ENCODE results near the gene CDH23.

The CDH23 gene

DNA sequence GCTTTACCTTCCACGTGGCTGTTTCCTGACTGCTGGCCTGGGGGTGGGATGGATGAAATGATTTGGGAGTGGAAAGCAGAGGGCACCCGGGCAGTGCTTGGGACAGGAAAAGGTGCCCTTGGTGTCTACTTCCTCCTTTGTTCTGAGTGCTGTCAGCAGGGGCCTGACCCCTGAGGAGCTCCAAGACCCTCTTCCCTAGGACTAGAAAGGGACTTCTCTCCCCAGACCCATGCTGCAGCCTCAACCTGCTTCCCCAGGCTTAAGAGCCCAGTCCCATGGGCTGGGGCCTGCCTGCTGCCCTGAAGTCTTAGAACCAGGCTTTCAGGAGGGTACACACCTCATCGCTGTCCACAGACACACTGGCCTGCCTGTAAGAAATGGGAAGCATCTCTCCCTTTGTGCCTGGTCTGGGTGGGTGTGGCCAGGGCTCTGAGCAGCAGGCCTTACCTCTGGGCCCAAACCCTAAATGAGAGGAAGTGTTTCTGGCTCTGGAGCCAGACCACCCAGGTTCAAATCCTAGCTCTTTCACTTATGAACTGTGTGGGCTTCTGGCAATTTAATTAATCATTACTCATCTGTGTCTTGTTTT, 12.9 kb downstream of the CDH23 start:
- H3K9me2 ChIP-seq (replicated peaks; ENCODE audit: low read depth, low read length), result no peaks in the 10 kb centered on the region
- H3K9me3 ChIP-seq (ENCODE audit: insufficient read depth, low read depth, low read length), result peaks cover 12% of the 10 kb centered on the region
- H3K27me3 ChIP-seq (ENCODE audit: insufficient read depth, low read length, poor library complexity, severe bottlenecking), result no peaks in the 10 kb centered on the region
- H3K4me2 ChIP-seq (ENCODE audit: low read depth, low read length, poor library complexity, severe bottlenecking), result no peak overlapping the region
- H3K79me2 ChIP-seq (ENCODE audit: insufficient read depth, low read length), result no peaks in the 10 kb centered on the region
- H2AFZ ChIP-seq (ENCODE audit: low read length), result no peak overlapping the region
- no peaks in the 10 kb centered on the region for H3K4me1 ChIP-seq (ENCODE audit: insufficient read depth, low read length, poor library complexity, severe bottlenecking)
- TF ChIP-seq EZH2phosphoT487 (IDR thresholded peaks at IDR 0.05; ENCODE audit: borderline replicate concordance), result no peak
- no peak for TF ChIP-seq CTCF (conservative IDR thresholded peaks at IDR 0.05; ENCODE audit: low read length)
- H4K20me1 ChIP-seq (ENCODE audit: insufficient read depth, low read length, poor library complexity, severe bottlenecking), result no peaks in the 10 kb centered on the region
- no peaks in the 10 kb centered on the region for H3K36me3 ChIP-seq (ENCODE audit: insufficient read depth, low read length)
- no peak overlapping the region for H3K9ac ChIP-seq (ENCODE audit: low read depth, low read length, poor library complexity, severe bottlenecking)
- no peaks in the 10 kb centered on the region for H3F3A ChIP-seq (ENCODE audit: low read depth)
- no peak overlapping the region for H3K4me3 ChIP-seq (ENCODE audit: low read length, poor library complexity, severe bottlenecking)

DNA sequence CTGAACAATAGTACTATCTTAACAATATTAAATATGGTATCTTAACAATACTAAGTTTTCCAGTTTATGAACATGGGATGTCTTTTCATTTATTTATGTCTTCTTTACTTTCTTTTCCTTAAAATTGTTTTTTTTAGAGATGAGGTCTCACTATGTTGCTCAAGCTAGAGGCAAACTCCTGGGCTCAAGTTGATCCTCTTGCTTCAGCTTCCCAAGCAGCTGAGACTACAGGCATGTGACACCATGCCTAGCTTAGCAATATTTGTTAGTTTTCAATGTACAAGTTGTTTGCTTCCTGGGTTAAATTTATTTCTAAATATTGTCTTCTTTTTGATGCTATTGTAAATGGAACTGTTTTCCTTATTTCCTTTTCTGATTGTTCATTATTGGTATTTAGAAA, 16.9 kb downstream of the CDH23 start:
- Histone ChIP-seq H3K4me1 (ENCODE audit: insufficient read depth, low read length, poor library complexity, severe bottlenecking) (no peaks in the 10 kb centered on the region), H3K9ac (ENCODE audit: low read depth, low read length, poor library complexity, severe bottlenecking) (no peak overlapping the region), H3K27me3 (ENCODE audit: insufficient read depth, low read length, poor library complexity, severe bottlenecking) (no peaks in the 10 kb centered on the region), H3K4me3 (ENCODE audit: low read length, poor library complexity, severe bottlenecking) (no peak overlapping the region), H2AFZ (ENCODE audit: low read length) (no peak overlapping the region), H3K79me2 (ENCODE audit: insufficient read depth, low read length) (no peaks in the 10 kb centered on the region), H3K4me2 (ENCODE audit: low read depth, low read length, poor library complexity, severe bottlenecking) (no peak overlapping the region), H3F3A (ENCODE audit: low read depth) (no peaks in the 10 kb centered on the region), H3K36me3 (ENCODE audit: insufficient read depth, low read length) (no peaks in the 10 kb centered on the region), H3K9me3 (ENCODE audit: insufficient read depth, low read depth, low read length) (peaks cover 12% of the 10 kb centered on the region), H3K9me2 (replicated peaks; ENCODE audit: low read depth, low read length) (no peaks in the 10 kb centered on the region), H4K20me1 (ENCODE audit: insufficient read depth, low read length, poor library complexity, severe bottlenecking) (no peaks in the 10 kb centered on the region)
- TF ChIP-seq EZH2phosphoT487 (IDR thresholded peaks at IDR 0.05; ENCODE audit: borderline replicate concordance) (no peak), CTCF (conservative IDR thresholded peaks at IDR 0.05; ENCODE audit: low read length) (no peak)

DNA sequence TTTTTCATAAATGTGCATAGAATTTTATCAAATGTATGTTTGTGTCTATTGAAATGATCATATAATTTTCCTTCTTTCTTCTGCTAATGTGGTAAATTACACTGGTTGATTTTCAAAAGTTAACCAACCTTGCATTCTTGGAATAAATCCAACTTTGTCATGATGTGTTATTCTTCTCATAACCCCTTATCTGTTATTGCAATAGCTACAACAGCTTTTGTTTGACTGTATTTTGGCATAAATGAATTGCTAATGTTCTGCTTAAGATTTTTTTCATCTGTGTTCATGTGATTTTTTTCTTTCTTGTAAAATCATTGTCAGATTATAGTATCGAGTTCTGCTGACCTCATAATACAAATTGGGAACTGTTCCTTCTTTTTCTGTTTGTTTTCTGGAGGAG, 17.6 kb downstream of the CDH23 start:
- Histone ChIP-seq H4K20me1 (ENCODE audit: insufficient read depth, low read length, poor library complexity, severe bottlenecking) (no peaks in the 10 kb centered on the region), H3K79me2 (ENCODE audit: insufficient read depth, low read length) (no peaks in the 10 kb centered on the region), H3K9me3 (ENCODE audit: insufficient read depth, low read depth, low read length) (peaks cover 12% of the 10 kb centered on the region), H3K36me3 (ENCODE audit: insufficient read depth, low read length) (no peaks in the 10 kb centered on the region), H3F3A (ENCODE audit: low read depth) (no peaks in the 10 kb centered on the region), H3K4me2 (ENCODE audit: low read depth, low read length, poor library complexity, severe bottlenecking) (no peak overlapping the region), H3K4me3 (ENCODE audit: low read length, poor library complexity, severe bottlenecking) (no peak overlapping the region), H3K9ac (ENCODE audit: low read depth, low read length, poor library complexity, severe bottlenecking) (no peak overlapping the region), H2AFZ (ENCODE audit: low read length) (no peak overlapping the region), H3K27me3 (ENCODE audit: insufficient read depth, low read length, poor library complexity, severe bottlenecking) (no peaks in the 10 kb centered on the region), H3K9me2 (replicated peaks; ENCODE audit: low read depth, low read length) (no peaks in the 10 kb centered on the region), H3K4me1 (ENCODE audit: insufficient read depth, low read length, poor library complexity, severe bottlenecking) (no peaks in the 10 kb centered on the region)
- TF ChIP-seq EZH2phosphoT487 (IDR thresholded peaks at IDR 0.05; ENCODE audit: borderline replicate concordance), result no peak
- no peak for TF ChIP-seq CTCF (conservative IDR thresholded peaks at IDR 0.05; ENCODE audit: low read length)

Measured in Loucy (cell line).